Stimulated activated CD8-positive, alpha-beta memory T cell treated with anti-CD3 and anti-CD28 coated beads, Interleukin-7, amount 100 ng/mL, for 48 hours (primary cell): Measurements from ENCODE around the gene KLHDC3.
"Not testable (repeated sequence)": the region's sequence is repeated elsewhere in the genome, so short reads cannot be mapped to it uniquely, and the experiment has no call there.

ENCODE experiments used
- DNase-seq, 2 donors: peaks; one replicate each; pipeline ENCODE4 v3.0.0-alpha.2; 2020; ENCODE audit warnings: low read depth in 1 of 2; ENCODE audit errors: extremely low read depth in 1 of 2

Gene KLHDC3

GRCh38 chr6:43021270-43022047, 7.4 kb downstream of the KLHDC3 start, which contains the start of gene RRP36:
TSS of gene RRP36 (plus strand) at chr6:43021623. CDS start at chr6:43021655, 32 bp downstream.
- DNase-seq, result peak; percentile 50 to 52

GRCh38 chr6:43024436-43024835, 10.4 kb downstream of the KLHDC3 start:
- DNase-seq, result peak in 1 of 2 donors; percentile 5

GRCh38 chr6:43026365-43026764, 12.3 kb downstream of the KLHDC3 start:
- no peak for DNase-seq

GRCh38 chr6:43029120-43029519, 15.1 kb downstream of the KLHDC3 start:
- no peak for DNase-seq

GRCh38 chr6:43032326-43032725, 18.3 kb downstream of the KLHDC3 start:
- DNase-seq, result no peak

- no peak for DNase-seq
These were observed 19.6 kb downstream of the KLHDC3 start for GRCh38 chr6:43033496-43034189.

GRCh38 chr6:43034190-43034525, 20.1 kb downstream of the KLHDC3 start:
- DNase-seq, result no peak

- DNase-seq, result no peak
These were observed 21.6 kb downstream of the KLHDC3 start for GRCh38 chr6:43035495-43036194.

- no peak for DNase-seq
These were observed 22.7 kb downstream of the KLHDC3 start for GRCh38 chr6:43036712-43037111.

- DNase-seq, result no peak
These were observed 23.1 kb downstream of the KLHDC3 start for GRCh38 chr6:43037197-43037596.

GRCh38 chr6:43037706-43038105, 23.7 kb downstream of the KLHDC3 start:
- no peak for DNase-seq

- DNase-seq, result no peak
These were observed 24.7 kb downstream of the KLHDC3 start for GRCh38 chr6:43038727-43039126.

- DNase-seq, result no peak
These were observed 26.7 kb downstream of the KLHDC3 start for GRCh38 chr6:43040542-43041257.

- not testable (repeated sequence) for DNase-seq
These were observed 27.4 kb downstream of the KLHDC3 start for GRCh38 chr6:43041475-43041874.

GRCh38 chr6:43043310-43043709, 29.3 kb downstream of the KLHDC3 start:
- DNase-seq, result no peak

- no peak for DNase-seq
These were observed 31.4 kb downstream of the KLHDC3 start for GRCh38 chr6:43045371-43045930.

- no peak for DNase-seq
These were observed 33.9 kb downstream of the KLHDC3 start for GRCh38 chr6:43047998-43048397.

- no peak for DNase-seq
These were observed 36.9 kb downstream of the KLHDC3 start for GRCh38 chr6:43050981-43051380.

- no peak for DNase-seq
These were observed 38.3 kb downstream of the KLHDC3 start for GRCh38 chr6:43052225-43052841.

GRCh38 chr6:43052842-43053544, 38.9 kb downstream of the KLHDC3 start:
- no peak for DNase-seq
